HG03439 (cell line): ENCODE data around the gene TRABD2A.
"Not testable (repeated sequence)": the region's sequence is repeated elsewhere in the genome, so short reads cannot be mapped to it uniquely, and the experiment has no call there.

Experiments
- ATAC-seq: cut with Tn5 transposase; IDR thresholded peaks from one replicate; pipeline ENCODE4 v1.9.1; 2021; ENCODE audit warnings: mild to moderate bottlenecking, moderate library complexity; ENCODE audit not compliant: unreplicated experiment

The TRABD2A gene

GRCh38 chr2:84881581-84882413, 913 bp upstream of the TRABD2A start:
- peak; percentile 72 for ATAC-seq

- no peak for ATAC-seq
These were observed 564 bp downstream of the TRABD2A start for GRCh38 chr2:84880395-84880644.

- no peak for ATAC-seq
These were observed 1.1 kb downstream of the TRABD2A start for GRCh38 chr2:84879584-84880394.

GRCh38 chr2:84878896-84879583, 1.8 kb downstream of the TRABD2A start:
- no peak for ATAC-seq

- ATAC-seq: no peak
These were observed 2.4 kb downstream of the TRABD2A start for GRCh38 chr2:84878459-84878858.

GRCh38 chr2:84876369-84876768, 4.5 kb downstream of the TRABD2A start:
- no peak for ATAC-seq

GRCh38 chr2:84875619-84876018, 5.3 kb downstream of the TRABD2A start:
- ATAC-seq: not testable (repeated sequence)

- no peak for ATAC-seq
These were observed 5.7 kb downstream of the TRABD2A start for GRCh38 chr2:84875213-84875560.

- no peak for ATAC-seq
These were observed 6.3 kb downstream of the TRABD2A start for GRCh38 chr2:84874381-84875212.

- ATAC-seq: no peak
These were observed 7.5 kb downstream of the TRABD2A start for GRCh38 chr2:84873350-84873749.

- not testable (repeated sequence) for ATAC-seq
These were observed 8.2 kb downstream of the TRABD2A start for GRCh38 chr2:84872691-84873090.

- no peak for ATAC-seq
These were observed 10.6 kb downstream of the TRABD2A start for GRCh38 chr2:84870306-84870705.

GRCh38 chr2:84868327-84868726, 12.6 kb downstream of the TRABD2A start:
- ATAC-seq: not testable (repeated sequence)

GRCh38 chr2:84866122-84866521, 14.8 kb downstream of the TRABD2A start:
- ATAC-seq: no peak

- ATAC-seq: peak; percentile 68
These were observed 15.6 kb downstream of the TRABD2A start for GRCh38 chr2:84865181-84865783.

- no peak for ATAC-seq
These were observed 18.9 kb downstream of the TRABD2A start for GRCh38 chr2:84862006-84862405.

GRCh38 chr2:84861539-84861938, 19.3 kb downstream of the TRABD2A start:
- no peak for ATAC-seq

- no peak for ATAC-seq
These were observed 21.9 kb downstream of the TRABD2A start for GRCh38 chr2:84858937-84859336.

GRCh38 chr2:84858123-84858522, 22.8 kb downstream of the TRABD2A start:
- ATAC-seq: no peak

GRCh38 chr2:84857566-84857965, 23.3 kb downstream of the TRABD2A start:
- ATAC-seq: no peak
